Pancreas (tissue), 10 donors: ENCODE results near the gene THBS2. TPM values are rescaled to one million over a fixed set of nuclear protein-coding genes. Genes with fewer than 3 reads are reported as not detected.

Source experiments
- ATAC-seq, 4 donors: fragments of 200-7000 bp; cut with Tn5 transposase; one replicate each; pipeline versions ENCODE4 v1.8.0 to v1.9.1; 2020; ENCODE audit warnings: mild to moderate bottlenecking in 4 of 4, moderate library complexity in 4 of 4
- DNase-seq, 6 donors: peaks; one replicate each; pipeline ENCODE4 v3.0.0-alpha.2; 2020
- FAIRE-seq: peaks from 2 replicates; lab custom pipeline; 2012; peaks lifted over from hg19 to GRCh38; lab: Jason Lieb, UNC
- H3K27ac ChIP-seq, 4 donors: fragments of 200-600 bp; sonication (generic); 1 replicate in 3 of 4; 2 replicates in 1 of 4; pipeline versions ENCODE4 v1.5.0 to v1.8.0; 2020
- H3K27me3 ChIP-seq, 4 donors: fragments of 200-600 bp; one replicate each; pipeline ENCODE4 v1.8.0; 2021
- H3K36me3 ChIP-seq, 3 donors: fragments of 200-600 bp; sonication (generic) in 1 of 3; one replicate each; pipeline versions ENCODE4 v1.5.0 to v1.8.0; 2020 to 2021
- H3K4me1 ChIP-seq, 3 donors: fragments of 200-600 bp; one replicate each; pipeline ENCODE4 v1.8.0; 2021
- H3K4me3 ChIP-seq, 4 donors: fragments of 200-600 bp; sonication (generic) in 2 of 4; one replicate each; pipeline versions ENCODE4 v1.5.0 to v1.8.0; 2020 to 2021
- H3K9me3 ChIP-seq, 4 donors: fragments of 200-600 bp; one replicate each; pipeline ENCODE4 v1.8.0; 2021
- CTCF ChIP-seq, 4 donors: fragments of 200-600 bp; sonication (generic) in 3 of 4; IDR thresholded peaks; one replicate each; pipeline versions ENCODE4 v1.5.0 to v1.8.0; 2021; ENCODE audit warnings: antibody characterized with exemption in 4 of 4
- WGBS, 2 donors: extraction: QIAGEN DNeasy Blood & Tissue Kit; methylation state at CpG; one replicate each; pipeline ENCODE4 v1.1.7; 2013; 5-methylcytosine and 5-hydroxymethylcytosine counted together
- intact Hi-C, 3 donors: fragments of 100-400 bp; cut with DNase I; formaldehyde crosslinking; loops; one replicate each; pipeline versions ENCODE4 v1.11.1 to v1.14.2; 2022
- polyA plus RNA-seq, 2 donors: library from polyadenylated mRNA; stranded (reverse); fragments of 200-250 nt; gene quantifications; one replicate each; pipeline ENCODE4 v1.2.3, GENCODE V29; 2013
- total RNA-seq, 6 donors: library from RNA; stranded (reverse); fragmentation: NEBNext Ultra II Directional in 4 of 6; extraction: Animal tissue kit (Norgen Biotek cat#: 25700) in 4 of 6; gene quantifications; one replicate each; pipeline versions ENCODE4 v1.2.1 to v1.2.4, GENCODE V29; 2021 to 2023
- donor health status: healthy with polysubstance abuse.
- donor health status: DM: no; HTN: no; CAD: no; lungs with moderate emphysema.
- donor health status: DM: no; HTN: no; CAD: no.
- donor health status: control.
- donor health status: control.
- donor health status: Bipolar disorder and iron deficiency.
- donor health status: DM: yes; HTN: yes; CAD: no.
- donor health status: DM: no; HTN: no; CAD: no.
- donor health status: DM: no; HTN: no; CAD: no.
- donor health status: DM: yes; HTN: yes; CAD: no.

THBS2 gene
- total and polyA plus RNA-seq, 8 donors, result 0.96 to 39.4 (median 2.6) TPM

- H3K9me3 ChIP-seq, result no peaks in the 10 kb centered on the region
- H3K4me3 ChIP-seq, result no peak overlapping the region
- no peaks in the 10 kb centered on the region for H3K27me3 ChIP-seq
- DNase-seq, result no peak
- WGBS, 2 donors, result 78 to 83% methylated on average over 33 of the region's 33 CpGs
- H3K4me1 ChIP-seq, result no peaks in the 10 kb centered on the region
- no peak for FAIRE-seq
- intact Hi-C loops, result no loop called here
- no peak overlapping the region for H3K27ac ChIP-seq
- H3K36me3 ChIP-seq, result no peaks in the 10 kb centered on the region
- no peak for TF ChIP-seq CTCF (IDR thresholded peaks at IDR 0.05)
- no peak for ATAC-seq
Observed at GRCh38 chr6:169230946-169231789, 22.5 kb downstream of the THBS2 start.

- Histone ChIP-seq H3K9me3 (no peaks in the 10 kb centered on the region), H3K4me1 (no peaks in the 10 kb centered on the region), H3K27ac (no peak overlapping the region), H3K36me3 (no peaks in the 10 kb centered on the region), H3K4me3 (no peak overlapping the region), H3K27me3 (no peaks in the 10 kb centered on the region)
- FAIRE-seq (no peak), ATAC-seq (no peak), DNase-seq (no peak)
- TF ChIP-seq CTCF (IDR thresholded peaks at IDR 0.05), result no peak
- 59 to 65% methylated on average over 9 of the region's 9 CpGs for WGBS, 2 donors
- intact Hi-C loops, result no loop called here
Observed at GRCh38 chr6:169230322-169230665, 23.4 kb downstream of the THBS2 start.

GRCh38 chr6:169229615-169230321, 23.9 kb downstream of the THBS2 start:
- no peak overlapping the region for H3K4me3 ChIP-seq
- no peaks in the 10 kb centered on the region for H3K27me3 ChIP-seq
- no peaks in the 10 kb centered on the region for H3K4me1 ChIP-seq
- FAIRE-seq (no peak), DNase-seq (no peak), ATAC-seq (peak in 2 of 4 donors; percentile 30 to 55)
- H3K27ac ChIP-seq, result peak overlapping the region in 1 of 4 donors; percentile 41
- 41 to 43% methylated on average over 13 of the region's 13 CpGs for WGBS, 2 donors
- intact Hi-C loops, result no loop called here
- TF ChIP-seq CTCF (IDR thresholded peaks at IDR 0.05), result no peak
- H3K9me3 ChIP-seq, result no peaks in the 10 kb centered on the region
- no peaks in the 10 kb centered on the region for H3K36me3 ChIP-seq

DNA sequence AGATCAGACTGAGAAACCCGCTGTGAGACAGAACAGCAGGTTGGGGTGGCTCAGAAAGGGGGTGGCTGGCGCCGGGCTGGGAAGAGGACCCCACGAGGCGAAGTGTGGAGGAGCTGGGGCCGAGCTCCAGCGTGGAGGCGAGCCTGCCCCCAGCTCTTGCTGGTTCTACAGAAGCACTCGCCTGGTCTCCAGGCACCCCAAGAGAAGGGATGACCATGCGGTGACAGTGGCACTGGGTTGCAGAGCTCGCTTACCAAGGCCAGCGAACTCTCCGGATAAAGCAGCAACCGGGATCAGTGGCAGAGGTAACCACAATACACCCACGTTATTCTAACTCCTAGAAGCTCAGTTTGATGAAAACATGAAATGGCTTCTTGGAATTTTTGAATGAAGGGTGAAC, 26.5 kb downstream of the THBS2 start:
- DNase-seq, result no peak
- Histone ChIP-seq H3K4me3 (no peak overlapping the region), H3K27ac (no peak overlapping the region), H3K36me3 (no peaks in the 10 kb centered on the region), H3K9me3 (no peaks in the 10 kb centered on the region), H3K27me3 (no peaks in the 10 kb centered on the region), H3K4me1 (no peaks in the 10 kb centered on the region)
- FAIRE-seq, result no peak
- WGBS, 2 donors, result 82 to 85% methylated on average over 14 to 15 of the region's 15 CpGs
- intact Hi-C loops, result no loop called here
- no peak for ATAC-seq
- TF ChIP-seq CTCF (IDR thresholded peaks at IDR 0.05), result no peak

- no peak for FAIRE-seq
- H3K27me3 ChIP-seq, result no peaks in the 10 kb centered on the region
- no peaks in the 10 kb centered on the region for H3K9me3 ChIP-seq
- TF ChIP-seq CTCF (IDR thresholded peaks at IDR 0.05), result no peak
- H3K27ac ChIP-seq, result no peak overlapping the region
- no peaks in the 10 kb centered on the region for H3K36me3 ChIP-seq
- no peak for ATAC-seq
- intact Hi-C loops, result no loop called here
- no peak for DNase-seq
- no peak overlapping the region for H3K4me3 ChIP-seq
- no peaks in the 10 kb centered on the region for H3K4me1 ChIP-seq
- WGBS, 2 donors, result 80 to 84% methylated on average over 11 of the region's 11 CpGs
Observed at GRCh38 chr6:169225887-169226286, 27.8 kb downstream of the THBS2 start.
